Stimulated activated CD8-positive, alpha-beta memory T cell treated with anti-CD3 and anti-CD28 coated beads, Interleukin-7, amount 100 ng/mL, for 4 hours (primary cell): Measurements from ENCODE around the gene SMIM23.
"Not testable (repeated sequence)": the region's sequence is repeated elsewhere in the genome, so short reads cannot be mapped to it uniquely, and the experiment has no call there.

ENCODE experiments used
- DNase-seq, 2 donors: peaks; one replicate each; pipeline ENCODE4 v3.0.0-alpha.2; 2020; ENCODE audit warnings: low read depth in 2 of 2

The SMIM23 gene

DNA sequence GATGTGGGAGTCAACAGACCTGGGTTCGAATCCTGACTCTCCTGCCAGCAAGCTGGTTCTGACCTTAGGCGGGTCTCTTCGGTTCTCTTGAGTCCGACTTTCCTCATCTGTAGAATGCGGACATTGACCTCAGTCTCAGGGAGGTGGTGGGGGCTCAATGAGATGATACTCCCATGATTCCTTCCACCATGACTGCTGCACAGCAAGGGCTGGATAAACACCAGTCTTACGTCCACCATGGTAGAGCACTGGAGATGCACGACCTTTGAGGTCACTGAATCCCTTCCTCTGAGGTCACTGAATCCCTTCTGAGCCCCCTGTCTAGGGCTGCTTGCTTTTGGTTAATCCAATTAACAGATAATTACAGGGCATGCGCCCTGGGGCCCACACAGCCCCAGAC, 12.5 kb upstream of the SMIM23 start:
- no peak for DNase-seq

DNA sequence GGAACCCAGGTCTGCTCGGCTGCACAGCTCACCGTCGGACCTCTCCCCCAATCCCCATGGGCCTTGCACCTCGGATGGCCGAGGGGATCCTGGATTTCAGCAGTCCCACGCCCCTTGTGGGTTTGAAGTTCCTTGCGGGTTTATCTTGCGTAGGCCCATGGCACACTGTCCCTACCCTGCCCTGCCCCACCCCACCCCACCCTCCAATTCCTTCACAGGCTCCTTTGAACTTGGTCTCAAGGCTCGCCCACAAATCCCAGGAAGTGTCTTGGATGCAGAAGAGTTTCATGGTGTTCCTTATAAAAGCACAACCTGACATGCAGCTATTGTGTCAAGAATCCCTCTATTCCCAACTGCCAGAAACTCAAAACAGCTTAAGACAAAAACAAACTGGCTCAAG, 11.2 kb upstream of the SMIM23 start:
- DNase-seq = no peak

DNA sequence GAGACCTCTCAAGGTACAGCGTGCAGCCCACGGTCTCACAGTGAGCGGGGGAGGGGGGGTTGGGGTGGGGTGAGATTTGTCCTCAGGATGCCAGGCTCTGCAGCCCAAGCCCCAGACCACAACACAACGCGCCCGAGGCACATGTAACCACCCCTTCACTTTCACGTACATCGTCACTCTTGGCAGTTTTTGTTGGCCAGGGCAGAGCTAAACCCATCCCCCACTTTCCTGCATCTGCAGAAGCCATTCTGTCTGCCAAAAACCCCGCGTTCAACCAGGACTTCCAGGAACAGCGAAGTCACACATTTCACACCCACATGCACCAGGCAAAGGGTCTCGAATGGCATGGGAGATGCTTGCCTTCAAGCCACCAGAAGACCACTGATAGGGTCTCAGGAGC, 9.4 kb upstream of the SMIM23 start:
- no peak for DNase-seq

DNA sequence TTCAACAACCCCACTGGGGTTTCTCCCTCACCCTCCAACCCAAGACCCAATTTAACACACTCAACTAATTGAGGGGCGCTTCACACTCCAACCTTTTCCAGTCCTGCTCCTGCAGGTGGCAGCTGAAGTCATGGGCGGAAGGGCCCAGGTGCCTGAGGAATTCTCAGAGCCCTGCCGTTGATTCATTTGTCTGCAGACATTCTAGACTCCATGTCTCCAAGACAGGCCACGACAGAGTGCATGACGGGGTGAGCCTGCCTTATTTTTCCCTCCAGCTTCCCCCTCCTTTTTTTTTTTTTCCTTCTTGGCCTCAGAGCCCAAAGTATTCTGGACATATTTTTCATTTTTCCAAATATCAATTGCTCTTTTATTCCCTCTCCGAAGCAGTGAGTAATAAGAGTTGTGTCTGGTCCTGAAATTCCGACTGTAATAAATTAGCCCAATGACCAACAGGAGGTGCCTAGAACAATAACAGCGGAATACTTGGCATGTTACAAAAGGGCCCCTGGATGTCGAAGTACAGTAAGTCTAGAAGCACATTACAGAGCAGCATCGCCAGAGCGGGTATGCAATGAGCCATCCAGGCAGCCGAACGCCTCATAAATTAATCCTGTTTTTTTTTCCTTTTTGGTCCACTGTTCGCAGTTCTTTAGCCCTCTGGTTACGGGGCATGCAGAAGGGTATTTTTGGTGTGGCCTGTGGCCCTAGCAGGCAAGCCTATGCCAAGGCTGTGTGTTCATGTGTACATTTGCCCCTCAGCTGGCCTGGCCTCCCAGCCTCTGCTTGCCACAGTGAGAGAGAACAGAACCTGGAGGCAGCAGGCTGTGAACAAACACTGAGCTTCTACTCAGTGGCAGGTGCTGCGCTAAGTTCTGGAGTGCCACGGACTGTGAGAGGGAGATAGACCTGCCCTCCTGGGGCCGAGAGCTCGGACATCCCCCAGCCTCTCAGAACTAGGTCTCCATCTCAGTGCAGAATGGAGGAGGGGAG, 8.6 kb upstream of the SMIM23 start:
- no peak for DNase-seq

DNA sequence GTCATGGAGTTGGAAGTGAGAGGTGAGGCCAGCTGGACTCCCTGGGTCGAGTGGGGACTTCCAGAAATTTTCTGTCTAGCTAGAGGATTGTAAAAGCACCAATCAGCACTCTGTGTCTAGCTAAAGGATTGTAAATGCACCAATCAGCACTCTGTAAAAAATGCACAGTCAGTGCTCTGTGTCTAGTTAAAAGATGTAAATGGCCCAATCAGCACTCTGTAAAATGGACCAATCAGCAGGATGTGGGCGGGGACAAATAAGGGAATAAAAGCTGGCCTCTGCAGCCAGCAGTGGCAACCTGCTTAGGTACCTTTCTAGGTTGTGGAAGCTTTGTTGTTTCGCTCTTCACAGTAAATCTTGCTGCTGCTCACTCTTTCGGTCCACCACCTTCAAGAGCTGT, 3.9 kb upstream of the SMIM23 start:
- not testable (repeated sequence) for DNase-seq

DNA sequence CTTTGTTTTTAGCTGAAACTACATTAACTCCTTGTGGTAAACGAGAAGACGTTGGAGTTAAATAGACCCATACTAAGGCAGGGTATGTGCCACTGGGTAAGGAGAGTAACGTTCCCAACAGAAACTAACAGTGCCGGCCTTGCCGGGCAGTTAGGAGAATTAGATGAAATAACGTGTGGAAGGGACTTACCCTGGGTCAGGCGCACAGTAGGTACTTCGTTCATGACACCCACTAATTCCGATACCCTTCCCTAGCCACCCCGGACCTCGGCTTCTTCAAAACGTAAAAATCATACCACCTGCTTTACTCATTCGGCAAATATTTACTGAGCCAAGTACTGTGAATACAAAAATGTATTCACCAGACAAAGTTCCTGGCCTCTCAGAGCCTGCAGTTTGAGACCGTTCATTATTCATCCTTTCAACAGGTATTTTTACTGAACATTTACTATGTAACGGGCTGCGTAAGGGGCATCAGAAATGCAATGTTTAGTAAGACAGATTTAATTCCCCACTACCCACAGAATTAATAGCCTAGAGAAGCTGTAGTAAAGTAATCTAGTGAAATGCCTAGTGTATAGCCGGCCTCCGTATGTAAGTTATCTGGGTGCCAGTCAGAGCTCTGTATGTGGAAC, 3.2 kb upstream of the SMIM23 start:
- no peak for DNase-seq

DNA sequence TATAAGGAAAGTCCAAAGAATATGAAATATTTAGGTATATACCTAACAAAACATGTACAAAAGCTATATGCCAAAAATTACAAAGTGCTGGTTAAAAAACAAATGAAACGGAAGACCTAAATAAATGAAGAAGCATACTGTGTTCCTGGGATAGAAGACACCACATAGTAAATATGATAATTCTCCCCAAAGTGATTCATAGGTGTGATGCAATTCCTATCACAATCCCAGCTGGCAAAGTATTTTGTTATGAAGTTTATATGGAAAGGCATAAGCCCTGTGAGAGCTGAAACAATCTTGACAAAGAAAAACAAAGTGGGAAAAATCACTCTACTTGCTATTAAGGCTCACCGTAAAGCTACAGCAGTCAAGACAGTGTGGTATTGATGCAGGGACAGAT, 2.6 kb upstream of the SMIM23 start:
- no peak for DNase-seq

DNA sequence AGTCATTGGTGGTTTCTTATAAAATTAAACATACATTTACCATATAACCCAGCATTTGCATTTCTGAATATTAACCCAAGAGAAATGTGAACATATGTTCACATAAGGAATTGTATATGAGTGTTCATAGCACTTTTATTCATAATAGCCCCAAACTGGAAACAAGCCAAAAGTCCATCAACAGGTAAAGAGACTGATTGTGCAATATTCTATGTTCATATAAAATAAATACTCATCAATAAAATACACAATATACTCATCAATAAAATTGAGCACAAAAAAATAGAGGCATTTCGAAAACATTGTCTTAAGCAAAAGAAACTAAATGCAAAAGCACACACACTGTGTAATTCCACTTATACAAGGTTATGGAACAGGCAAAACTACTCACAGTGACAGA, 3.7 kb downstream of the SMIM23 start:
- DNase-seq = no peak

DNA sequence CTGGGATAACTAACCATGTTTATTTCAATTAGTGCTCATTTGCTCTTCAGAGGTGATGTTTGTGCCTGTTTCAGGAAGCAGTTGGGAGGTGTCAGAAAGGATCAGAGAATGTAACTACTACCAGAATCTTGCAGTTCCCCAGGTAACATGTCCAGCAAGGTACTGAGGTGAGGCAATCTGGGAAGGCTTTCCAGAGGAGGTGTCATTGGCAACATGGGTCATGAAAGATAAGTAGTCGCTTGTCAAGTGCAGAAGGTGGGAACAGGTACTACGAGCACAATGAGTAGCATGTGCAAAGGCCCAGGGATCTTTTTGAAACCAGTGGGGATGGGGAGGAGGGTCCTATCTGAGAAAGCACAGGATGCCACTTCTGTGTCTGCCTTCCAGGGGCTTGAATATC, 4.8 kb downstream of the SMIM23 start:
- no peak for DNase-seq

DNA sequence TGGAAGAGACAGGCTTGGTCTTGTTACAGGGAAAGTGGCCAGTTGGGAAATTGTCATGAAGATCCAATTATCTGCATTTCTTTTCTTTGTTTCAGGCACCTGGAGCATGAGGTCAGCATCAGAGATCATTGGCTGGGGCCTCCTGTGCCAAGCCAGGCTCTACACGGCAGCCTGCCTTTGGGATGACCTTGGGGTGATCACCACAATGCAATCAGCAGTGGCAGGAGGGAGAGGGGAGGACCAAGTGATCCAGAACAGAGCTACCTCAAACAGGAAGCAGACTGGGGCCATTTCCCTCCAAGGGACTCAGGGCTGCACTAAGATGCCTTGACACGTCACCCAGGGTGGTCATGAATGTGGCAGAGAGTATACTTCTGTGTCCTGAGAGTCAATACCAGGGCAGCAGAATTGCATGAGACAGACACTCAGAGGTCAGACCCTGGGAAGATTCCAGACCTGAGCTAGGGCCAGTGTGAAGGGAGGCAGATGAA, 8.9 kb downstream of the SMIM23 start:
- DNase-seq = no peak

DNA sequence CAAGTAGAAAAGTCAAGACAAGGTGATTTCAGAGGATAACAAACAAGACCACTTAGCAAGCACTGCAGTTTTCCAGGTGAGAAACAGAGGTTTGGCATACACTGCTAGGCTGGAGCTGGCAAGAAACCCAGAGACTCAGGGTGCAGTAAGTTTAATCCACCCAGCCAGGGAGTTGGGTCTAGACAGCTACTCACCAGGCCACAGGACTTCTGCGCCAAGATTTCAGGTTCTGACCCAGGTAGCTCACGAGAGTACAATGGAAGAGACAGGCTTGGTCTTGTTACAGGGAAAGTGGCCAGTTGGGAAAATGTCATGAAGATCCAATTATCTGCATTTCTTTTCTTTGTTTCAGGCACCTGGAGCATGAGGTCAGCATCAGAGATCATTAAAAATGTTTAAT, 9.8 kb downstream of the SMIM23 start:
- DNase-seq = no peak

DNA sequence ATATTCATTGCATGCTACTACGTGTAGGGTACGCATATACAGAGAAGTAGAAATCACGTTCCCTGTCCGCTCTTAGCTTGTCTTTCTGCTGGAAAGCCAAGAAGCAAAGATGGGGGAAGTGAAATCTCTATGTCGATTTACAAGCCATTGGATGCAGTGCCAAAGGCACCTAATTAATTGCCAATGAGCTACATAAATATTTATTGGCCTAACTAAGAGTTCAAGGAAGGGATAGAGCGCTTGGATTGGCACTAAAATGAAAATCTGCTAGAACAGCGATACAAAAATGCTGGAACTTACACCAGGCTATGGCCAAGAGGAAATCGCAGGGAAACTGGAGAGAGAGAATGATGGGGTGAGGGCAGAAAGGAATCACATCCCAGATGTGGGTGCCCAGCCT, 10.8 kb downstream of the SMIM23 start:
- no peak for DNase-seq

DNA sequence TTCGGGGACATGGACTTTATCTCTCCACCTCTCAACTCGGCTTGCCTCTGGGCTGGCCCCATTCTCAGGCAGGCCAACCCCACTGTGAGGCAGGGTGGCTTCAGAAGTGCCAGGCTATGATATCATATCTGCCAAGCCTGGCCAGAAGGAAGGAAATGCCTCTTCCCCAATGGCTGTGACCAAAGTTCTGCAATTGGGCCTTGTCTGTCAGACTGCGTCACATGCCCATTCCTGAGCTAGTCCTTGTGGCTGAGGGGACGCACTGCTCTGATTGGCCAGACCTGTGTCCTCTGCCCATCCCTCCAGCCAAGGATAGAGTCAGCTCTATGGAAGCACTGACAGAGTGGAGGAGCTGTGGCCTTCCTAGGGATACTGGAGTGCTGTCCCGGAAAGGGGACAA, 11.9 kb downstream of the SMIM23 start:
- no peak for DNase-seq

DNA sequence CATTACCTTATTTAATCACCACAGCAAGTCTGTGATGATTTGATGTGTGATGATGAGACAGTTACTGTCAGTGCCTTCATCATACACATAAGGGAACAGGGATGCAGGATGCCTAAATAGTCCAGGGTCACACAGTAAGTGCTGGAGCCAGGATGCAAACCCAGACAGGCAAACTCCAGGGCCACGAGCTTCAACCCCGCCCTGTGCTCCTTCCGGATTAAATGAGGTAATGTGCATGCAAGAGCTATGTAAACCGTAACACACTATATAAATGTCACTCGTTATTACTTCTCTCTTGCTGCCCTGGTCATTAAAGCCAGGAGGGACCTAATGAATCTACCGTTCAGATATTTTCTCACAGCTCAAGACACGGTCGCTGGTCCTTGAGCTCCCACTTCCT, 12.8 kb downstream of the SMIM23 start:
- no peak for DNase-seq

DNA sequence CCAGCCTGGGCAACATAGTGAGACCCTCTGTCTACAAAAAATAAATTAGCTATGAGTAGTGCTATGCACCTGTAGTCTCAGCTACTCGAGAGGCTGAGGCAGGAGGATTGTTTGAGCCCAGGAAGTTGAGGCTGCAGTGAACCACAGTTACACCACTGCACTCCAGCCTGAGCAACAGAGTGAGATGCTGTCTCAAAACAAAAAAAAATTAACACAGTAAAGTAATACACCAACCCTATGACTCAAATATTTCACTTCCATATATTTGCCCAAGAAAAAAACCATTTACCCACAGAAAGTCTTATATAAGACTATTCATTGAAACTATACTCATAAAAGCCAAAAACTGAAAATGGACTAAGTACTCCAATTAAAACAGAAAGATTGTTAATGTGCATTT, 16.2 kb downstream of the SMIM23 start:
- DNase-seq = no peak

DNA sequence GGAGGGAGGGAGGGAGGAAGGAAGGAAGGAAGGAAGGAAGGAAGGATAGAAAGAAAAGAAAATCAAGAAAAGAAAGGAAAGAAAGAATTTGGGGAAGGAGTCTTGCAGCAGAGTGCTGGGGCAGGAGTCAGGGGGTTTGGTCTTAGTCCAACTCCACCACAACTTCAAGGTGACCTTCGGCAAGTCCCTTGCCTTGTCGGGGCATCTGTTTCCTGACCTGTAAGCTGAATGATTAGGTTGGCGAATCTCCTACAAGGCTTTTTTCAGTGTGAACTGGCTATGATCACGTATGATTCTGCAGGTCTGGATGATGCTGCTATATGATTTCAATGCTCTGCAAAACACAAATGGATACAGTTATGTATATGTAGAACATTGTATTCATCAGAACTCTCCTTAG, 20.1 kb downstream of the SMIM23 start:
- no peak for DNase-seq

DNA sequence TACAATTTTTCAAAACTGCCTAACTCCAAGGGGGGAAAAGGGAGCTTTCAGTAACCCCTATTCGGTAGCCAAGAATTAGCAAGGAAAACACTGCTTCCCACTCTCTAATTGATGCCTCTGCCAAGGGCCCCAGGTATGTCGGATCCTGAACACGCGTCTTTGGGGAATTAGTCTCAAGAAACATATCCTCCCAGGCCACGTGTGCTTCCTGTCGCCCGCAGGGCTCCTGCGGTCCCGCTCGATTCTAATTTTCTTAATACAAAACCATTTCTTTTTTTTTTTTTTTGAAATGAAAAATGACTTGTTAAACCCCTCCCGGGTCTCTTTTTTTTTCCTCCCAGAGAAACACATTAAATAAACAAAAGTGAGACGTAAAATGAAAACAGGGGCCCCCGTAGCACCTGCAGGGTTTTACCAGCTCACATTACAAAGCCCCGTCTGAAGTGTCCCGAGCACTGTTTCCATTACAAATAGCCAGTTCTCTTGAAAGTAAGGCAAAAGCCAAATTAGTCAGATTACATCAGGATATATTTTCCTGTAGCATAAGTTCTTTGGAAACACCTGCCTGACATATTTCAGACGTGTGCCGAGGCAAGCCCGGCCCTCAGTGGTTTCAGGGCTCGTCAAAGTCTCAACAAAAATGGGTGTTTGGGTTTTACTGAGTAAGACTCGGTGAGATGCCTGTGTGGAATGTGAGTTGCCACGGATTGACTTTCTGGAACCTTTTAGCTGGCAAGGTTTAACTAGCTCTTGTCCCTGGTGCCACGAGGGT, 21.5 kb downstream of the SMIM23 start:
- DNase-seq = no peak

DNA sequence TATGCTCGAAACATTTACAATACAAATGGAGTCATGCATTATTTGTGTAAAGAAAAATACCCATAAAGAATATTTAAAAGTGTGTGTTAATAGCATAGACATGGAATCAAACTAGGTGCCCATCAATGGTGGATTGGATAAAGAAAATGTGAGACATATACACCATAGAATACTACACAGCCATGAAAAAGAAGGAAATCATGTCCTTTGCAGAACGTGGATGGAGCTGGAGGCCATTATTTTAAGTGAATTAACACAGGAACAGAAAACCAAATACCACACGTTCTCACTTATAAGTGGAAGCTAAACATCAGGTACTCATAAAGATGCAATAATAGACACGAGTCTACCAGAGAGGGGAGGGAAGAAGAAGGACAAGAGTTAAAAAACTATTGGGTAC, 22.8 kb downstream of the SMIM23 start:
- DNase-seq = no peak

DNA sequence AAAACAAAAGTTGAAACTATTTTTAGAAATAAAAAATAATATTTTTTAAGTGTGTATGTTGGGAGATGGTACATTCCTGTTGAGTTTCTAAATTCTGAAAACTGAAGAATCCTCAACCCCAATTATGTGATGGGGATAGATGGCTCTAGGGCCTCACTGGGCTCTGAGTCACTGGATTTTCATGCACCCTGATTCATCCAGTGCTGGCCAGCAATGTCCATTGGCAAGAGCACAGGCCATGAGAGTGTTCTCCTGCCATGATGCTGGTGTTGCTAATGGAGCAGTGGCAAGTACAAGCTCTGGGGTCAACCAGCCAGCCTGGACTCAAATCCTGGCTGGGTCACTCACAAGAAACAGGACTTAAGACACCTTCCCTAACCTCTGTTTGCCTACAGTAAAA, 23.3 kb downstream of the SMIM23 start:
- DNase-seq = no peak

DNA sequence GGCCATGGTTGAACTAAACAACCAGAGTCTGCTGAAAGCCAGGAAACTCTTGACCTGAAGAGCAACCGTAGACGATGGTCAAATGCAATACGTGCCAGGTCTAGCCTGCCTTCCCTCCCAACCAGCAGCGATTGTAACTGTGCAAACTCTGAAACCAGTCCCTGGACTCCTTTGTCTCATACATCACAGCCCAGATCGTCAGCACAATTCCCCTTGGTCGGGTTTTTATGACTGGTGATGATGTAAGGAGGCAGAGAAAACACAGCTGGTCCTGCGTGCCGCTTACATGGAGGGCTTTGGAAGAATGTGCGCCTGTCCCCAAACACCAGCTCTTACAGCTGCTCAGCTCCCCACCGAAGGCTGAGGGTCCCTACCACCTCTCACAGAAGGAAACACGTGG, 24.6 kb downstream of the SMIM23 start:
- no peak for DNase-seq

DNA sequence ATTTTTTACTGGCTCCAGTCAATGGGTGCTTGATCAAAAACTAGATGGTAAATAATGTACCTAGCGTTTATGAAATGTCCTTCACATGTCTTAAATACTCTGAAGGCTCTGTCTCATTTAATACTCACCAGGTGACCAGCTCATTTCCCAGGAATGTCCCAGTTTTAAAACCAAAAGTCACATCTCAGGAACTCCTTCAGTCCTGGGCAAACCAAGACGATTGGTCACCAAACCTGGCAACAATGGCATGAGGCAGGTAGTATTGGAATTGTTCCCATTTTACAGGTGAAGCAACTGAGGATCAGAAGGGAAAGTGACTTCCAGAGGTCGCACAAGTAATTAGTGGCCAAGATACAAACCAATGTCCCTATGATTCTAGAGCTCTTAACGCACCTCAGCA, 27.7 kb downstream of the SMIM23 start:
- DNase-seq = no peak

DNA sequence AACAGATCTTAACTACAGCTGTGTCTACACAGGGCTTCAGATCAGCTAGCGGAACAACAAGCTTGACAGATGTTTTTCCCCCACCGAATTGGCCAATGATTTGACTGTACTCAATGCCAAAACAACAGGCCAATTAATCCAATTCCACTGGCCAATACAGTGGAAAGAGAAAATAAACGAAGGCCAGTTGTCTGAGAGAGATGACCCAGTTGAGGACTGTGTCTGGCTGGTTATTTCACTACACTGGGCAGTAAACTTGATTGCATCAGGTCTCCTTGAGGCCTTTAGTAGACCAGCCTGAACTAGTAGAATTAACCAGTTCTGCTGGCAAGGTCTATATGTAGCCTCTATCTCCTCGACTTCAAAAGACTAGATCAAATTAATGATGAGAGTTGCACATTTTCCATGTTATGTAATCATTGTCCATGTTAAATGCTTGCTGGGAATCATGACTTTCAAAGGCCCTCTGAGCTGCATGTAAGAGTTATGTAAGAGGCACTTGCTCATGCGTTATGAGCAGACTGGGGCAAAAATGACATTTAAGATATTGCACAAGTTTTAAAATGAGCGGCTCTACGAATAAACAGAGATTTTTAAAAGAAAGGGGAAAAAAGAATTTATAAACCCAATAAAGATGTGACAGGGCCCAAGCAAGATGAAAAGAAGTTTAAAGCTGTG, 28.3 kb downstream of the SMIM23 start:
- no peak for DNase-seq
